Endometrial microvascular endothelial cells (primary cell): ENCODE data around the gene DHX34. TPM values are rescaled to one million over a fixed set of nuclear protein-coding genes. Genes with fewer than 3 reads are reported as not detected.
"Not testable (repeated sequence)": the region's sequence is repeated elsewhere in the genome, so short reads cannot be mapped to it uniquely, and the experiment has no call there.

ENCODE experiments used
- in situ Hi-C: cut with HindIII; loops from 2 replicates; pipeline ENCODE4 v1.10.0; 2017; ENCODE audit warnings: low sequenced_read_pairs, low pct_unique_long_range_greater_than_20kb; ENCODE audit errors: inconsistent ontology term
- total RNA-seq: library from RNA; depleted of rRNA; stranded (reverse); fragments of >200 nt; gene quantifications from one replicate; pipeline ENCODE4 v1.2.3, GENCODE V29; 2015; ENCODE audit errors: inconsistent ontology term

DHX34 gene
- total RNA-seq, 1 donor from 2014 or later, result 20.0 TPM

GRCh38 chr19:47356900-47357299 is 7.8 kb downstream of the DHX34 start:
- in situ Hi-C loops, result no loop called here

GRCh38 chr19:47357788-47358680 is 8.9 kb downstream of the DHX34 start:
- in situ Hi-C loops, result no loop called here

GRCh38 chr19:47358936-47359335 is 9.8 kb downstream of the DHX34 start:
- in situ Hi-C loops, result no loop called here

- in situ Hi-C loops, result no loop called here
These were observed 13.2 kb downstream of the DHX34 start for GRCh38 chr19:47362321-47362720.

- in situ Hi-C loops, result no loop called here
These were observed 14.8 kb downstream of the DHX34 start for GRCh38 chr19:47363758-47364531.

GRCh38 chr19:47365455-47365854 is 16.3 kb downstream of the DHX34 start:
- in situ Hi-C loops, result not testable (repeated sequence)

GRCh38 chr19:47370045-47370611 is 21.0 kb downstream of the DHX34 start:
- in situ Hi-C loops, result no loop called here

GRCh38 chr19:47371261-47371660 is 22.1 kb downstream of the DHX34 start:
- in situ Hi-C loops, result no loop called here

- in situ Hi-C loops, result no loop called here
These were observed 23.5 kb downstream of the DHX34 start for GRCh38 chr19:47372603-47373002.

GRCh38 chr19:47373246-47374240 is 24.4 kb downstream of the DHX34 start:
- in situ Hi-C loops, result no loop called here

GRCh38 chr19:47374876-47375693 is 26.0 kb downstream of the DHX34 start:
- in situ Hi-C loops, result no loop called here

- in situ Hi-C loops, result no loop called here
These were observed 26.8 kb downstream of the DHX34 start for GRCh38 chr19:47375694-47376588.

GRCh38 chr19:47376589-47377144 is 27.6 kb downstream of the DHX34 start:
- in situ Hi-C loops, result no loop called here

- in situ Hi-C loops, result no loop called here
These were observed 28.1 kb downstream of the DHX34 start for GRCh38 chr19:47377208-47377701.

GRCh38 chr19:47377801-47378200 is 28.7 kb downstream of the DHX34 start:
- in situ Hi-C loops, result no loop called here

GRCh38 chr19:47378246-47378645 is 29.1 kb downstream of the DHX34 start:
- in situ Hi-C loops, result no loop called here
